GM12878 (cell line): ENCODE results near the gene ASCC2. TPM values are rescaled to one million over a fixed set of nuclear protein-coding genes. Genes with fewer than 3 reads are reported as not detected.

Experiments
- CEBPB ChIP-seq, 2 experiments: fragments of 150-350 bp in 1 of 2; IDR thresholded peaks; 2 replicates each; pipeline ENCODE4 v1.6.1; 2012 to 2014; ENCODE audit warnings: low read depth in 2 of 2, low read length in 2 of 2, borderline replicate concordance in 1 of 2, inconsistent platforms in 1 of 2
- CHD4 ChIP-seq: fragments of 200-600 bp; sonication (generic); IDR thresholded peaks from 2 replicates; pipeline ENCODE4 v1.6.1; 2016; ENCODE audit warnings: mild to moderate bottlenecking
- CREM ChIP-seq: IDR thresholded peaks from 2 replicates; pipeline ENCODE4 v1.6.1; 2014; ENCODE audit warnings: antibody characterized with exemption, low read depth
- IRF4 ChIP-seq: IDR thresholded peaks from 2 replicates; pipeline ENCODE4 v1.6.1; 2011; ENCODE audit warnings: low read depth, low read length
- MXI1 ChIP-seq: fragments of 150-350 bp; IDR thresholded peaks from 2 replicates; pipeline ENCODE4 v1.6.1; 2011; ENCODE audit warnings: low read depth, mild to moderate bottlenecking, inconsistent platforms, low read length, improper control_type of control experiment
- NR2C1 ChIP-seq: fragments of 450-650 bp; IDR thresholded peaks from 2 replicates; pipeline ENCODE4 v1.6.1; 2017; ENCODE audit warnings: antibody characterized with exemption, mild to moderate bottlenecking, moderate library complexity
- NR2F1 ChIP-seq: fragments of 450-650 bp; conservative IDR thresholded peaks from 2 replicates; pipeline ENCODE4 v1.6.1; 2017; ENCODE audit warnings: mild to moderate bottlenecking
- PBX3 ChIP-seq: IDR thresholded peaks from 2 replicates; pipeline ENCODE4 v1.6.1; 2011; ENCODE audit warnings: mild to moderate bottlenecking, low read depth, low read length, moderate library complexity; ENCODE audit not compliant: insufficient replicate concordance
- RB1 ChIP-seq: fragments of 450-650 bp; formaldehyde crosslinking; IDR thresholded peaks from 2 replicates; pipeline ENCODE4 v1.6.1; 2017; ENCODE audit warnings: mild to moderate bottlenecking, borderline replicate concordance
- RBBP5 ChIP-seq: fragments of 200-600 bp; sonication (generic); conservative IDR thresholded peaks from 2 replicates; pipeline ENCODE4 v1.6.1; 2016
- SMAD1 ChIP-seq: fragments of 450-650 bp; IDR thresholded peaks from 2 replicates; pipeline ENCODE4 v1.6.1; 2018; ENCODE audit warnings: mild to moderate bottlenecking, low read depth; ENCODE audit not compliant: partially characterized antibody
- SREBF1 ChIP-seq: IDR thresholded peaks from 2 replicates; pipeline ENCODE4 v1.6.1; 2012; ENCODE audit warnings: mild to moderate bottlenecking, low read length
- TBL1XR1 ChIP-seq: IDR thresholded peaks from 2 replicates; pipeline ENCODE4 v1.6.1; 2012; ENCODE audit warnings: low read depth, low read length, improper control_type of control experiment
- WRNIP1 ChIP-seq: IDR thresholded peaks from 2 replicates; pipeline ENCODE4 v1.6.1; 2011; ENCODE audit warnings: low read depth, low read length, improper control_type of control experiment, borderline replicate concordance
- YY1 ChIP-seq: IDR thresholded peaks from 2 replicates; pipeline ENCODE4 v1.6.1; 2011; ENCODE audit warnings: low read depth, mild to moderate bottlenecking, low read length
- ZBTB40 ChIP-seq: fragments of 450-650 bp; IDR thresholded peaks from 2 replicates; pipeline ENCODE4 v1.6.1; 2016; ENCODE audit warnings: mild to moderate bottlenecking, moderate library complexity, borderline replicate concordance
- ZNF24 ChIP-seq: fragments of 450-650 bp; IDR thresholded peaks from 2 replicates; pipeline ENCODE4 v1.6.1; 2017; ENCODE audit warnings: antibody characterized with exemption, mild to moderate bottlenecking
- ZNF384 ChIP-seq: IDR thresholded peaks from 2 replicates; pipeline ENCODE4 v1.6.1; 2012; ENCODE audit warnings: low read depth, mild to moderate bottlenecking, low read length, improper control_type of control experiment, borderline replicate concordance
- ZNF592 ChIP-seq: fragments of 450-650 bp; IDR thresholded peaks from 2 replicates; pipeline ENCODE4 v1.6.1; 2017; ENCODE audit warnings: mild to moderate bottlenecking, moderate library complexity
- ZSCAN29 ChIP-seq: fragments of 450-650 bp; IDR thresholded peaks from 2 replicates; pipeline ENCODE4 v1.6.1; 2017; ENCODE audit warnings: mild to moderate bottlenecking, moderate library complexity
- polyA plus RNA-seq, 11 experiments: library from polyadenylated mRNA; depleted of rRNA in 4 of 11; unstranded in 6 of 11; stranded (reverse) in 5 of 11; fragments of >200 nt; fragmentation: Nextera tagmentation in 4 of 11; fragmentation: Illumina TruSeq in 1 of 11; extraction: Ambion mirVana in 4 of 11; extraction: Trizol in 1 of 11; gene quantifications; 1 replicate in 1 of 11; 2 replicates in 10 of 11; pipeline versions ENCODE4 v1.2.1 to v1.2.3, GENCODE V29; 2011 to 2016; ENCODE audit warnings: inconsistent platforms in 2 of 11, missing spikeins in 2 of 11, low read depth in 1 of 11
- total RNA-seq, 4 experiments: library from RNA; depleted of rRNA in 3 of 4; stranded (reverse); fragments of >200 nt in 3 of 4; fragmentation: Illumina TruSeq in 1 of 4; extraction: Trizol in 1 of 4; gene quantifications; 2 replicates each; pipeline versions ENCODE4 v1.2.1 to v1.2.3, GENCODE V29; 2013 to 2021

Gene ASCC2
- total and polyA plus RNA-seq, 10 of the 15 experiments (the other 5 are each of a cell fraction or from before 2014, with no cell fraction given): 5.3 to 91.4 (median 56.5) TPM

- TF ChIP-seq PBX3 (no peak), ZNF24 (peak; percentile 79), RBBP5 (peak; percentile 43; the same call in 1 of the 2 replicates), CEBPB (IDR thresholded peaks at IDR 0.05; ENCODE audit: borderline replicate concordance in 1 of 2, low read depth in 2 of 2, low read length in 2 of 2) (no peak), ZNF384 (no peak), WRNIP1 (no peak), CREM (no peak; the same call in 1 of the 2 replicates), NR2F1 (peak; percentile 93), MXI1 (peak; percentile 32; the same call in 1 of the 2 replicates), ZNF592 (no peak), RB1 (peak; percentile 78; the same call in 1 of the 2 replicates), ZSCAN29 (no peak), ZBTB40 (peak; percentile 87), NR2C1 (peak; percentile 95), SMAD1 (peak; percentile 53), YY1 (peak; percentile 49; the same call in 1 of the 2 replicates), CHD4 (no peak), IRF4 (no peak), SREBF1 (no peak), TBL1XR1 (no peak)
Observed at GRCh38 chr22:29837741-29838598, at the start of gene ASCC2 (continued).
